Measurements from ENCODE around the gene SPPL2B.

DNA sequence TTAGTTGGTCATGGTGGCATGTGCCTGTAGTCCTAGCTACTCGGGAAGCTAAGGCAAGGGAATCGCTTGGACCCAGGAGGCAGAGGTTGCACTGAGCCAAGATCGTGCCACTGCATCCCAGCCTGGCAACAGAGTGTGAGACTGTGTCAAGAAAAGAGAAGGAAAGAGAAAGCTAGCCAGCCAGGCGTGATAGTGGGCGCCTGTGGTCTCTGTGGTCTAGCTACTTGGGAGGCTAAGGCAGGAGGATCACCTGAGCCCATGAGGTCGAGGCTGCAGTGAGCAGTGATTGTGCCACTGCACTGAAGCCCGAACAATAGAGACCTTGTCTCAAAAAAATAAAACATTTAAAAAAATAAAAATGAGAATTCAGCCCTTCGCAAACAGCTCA lies 65.6 kb downstream of the SPPL2B start:
- TF ChIP-seq, protein P1, sequence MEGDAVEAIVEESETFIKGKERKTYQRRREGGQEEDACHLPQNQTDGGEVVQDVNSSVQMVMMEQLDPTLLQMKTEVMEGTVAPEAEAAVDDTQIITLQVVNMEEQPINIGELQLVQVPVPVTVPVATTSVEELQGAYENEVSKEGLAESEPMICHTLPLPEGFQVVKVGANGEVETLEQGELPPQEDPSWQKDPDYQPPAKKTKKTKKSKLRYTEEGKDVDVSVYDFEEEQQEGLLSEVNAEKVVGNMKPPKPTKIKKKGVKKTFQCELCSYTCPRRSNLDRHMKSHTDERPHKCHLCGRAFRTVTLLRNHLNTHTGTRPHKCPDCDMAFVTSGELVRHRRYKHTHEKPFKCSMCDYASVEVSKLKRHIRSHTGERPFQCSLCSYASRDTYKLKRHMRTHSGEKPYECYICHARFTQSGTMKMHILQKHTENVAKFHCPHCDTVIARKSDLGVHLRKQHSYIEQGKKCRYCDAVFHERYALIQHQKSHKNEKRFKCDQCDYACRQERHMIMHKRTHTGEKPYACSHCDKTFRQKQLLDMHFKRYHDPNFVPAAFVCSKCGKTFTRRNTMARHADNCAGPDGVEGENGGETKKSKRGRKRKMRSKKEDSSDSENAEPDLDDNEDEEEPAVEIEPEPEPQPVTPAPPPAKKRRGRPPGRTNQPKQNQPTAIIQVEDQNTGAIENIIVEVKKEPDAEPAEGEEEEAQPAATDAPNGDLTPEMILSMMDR (IDR thresholded peaks at IDR 0.05; ENCODE audit: insufficient read depth, low read length, poor library complexity, severe bottlenecking), result no peak
- no peak for TF ChIP-seq EZH2phosphoT487 (conservative IDR thresholded peaks at IDR 0.05; ENCODE audit: low read length)

All from SU-DHL-6 (cell line).